GM23338 (cell line): Measurements from ENCODE around the gene SNRPA. TPM values are rescaled to one million over a fixed set of nuclear protein-coding genes. Genes with fewer than 3 reads are reported as not detected.

Experiments used
- ATAC-seq: fragments of 200-7000 bp; cut with Tn5 transposase; 3 replicates; pipeline ENCODE4 v1.9.1; 2020
- DNase-seq: peaks from one replicate; pipeline ENCODE4 v3.0.0-alpha.2; 2015; ENCODE audit warnings: low spot score
- H2AFZ ChIP-seq: fragments of 200-600 bp; sonication (generic); 2 replicates; pipeline ENCODE4 v1.8.0; 2016; ENCODE audit warnings: antibody characterized with exemption, mild to moderate bottlenecking, moderate library complexity
- H3F3A ChIP-seq: fragments of 200-600 bp; sonication (generic); replicated peaks from 2 replicates; pipeline ENCODE4 v1.8.0; 2017; ENCODE audit warnings: antibody characterized with exemption, mixed run types, low read depth
- H3K27ac ChIP-seq: fragments of 200-600 bp; sonication (generic); 2 replicates; pipeline ENCODE4 v1.6.1; 2016; ENCODE audit warnings: low read depth
- H3K27me3 ChIP-seq: fragments of 200-600 bp; sonication (generic); 2 replicates; pipeline ENCODE4 v1.8.0; 2016; ENCODE audit warnings: mild to moderate bottlenecking, mixed run types, moderate library complexity; ENCODE audit not compliant: insufficient read depth
- H3K36me3 ChIP-seq: fragments of 200-600 bp; sonication (generic); 2 replicates; pipeline ENCODE4 v1.8.0; 2016; ENCODE audit warnings: mild to moderate bottlenecking; ENCODE audit not compliant: insufficient read depth
- H3K4me1 ChIP-seq: fragments of 200-600 bp; sonication (generic); 2 replicates; pipeline ENCODE4 v1.8.0; 2016; ENCODE audit warnings: mild to moderate bottlenecking, moderate library complexity; ENCODE audit not compliant: insufficient read depth
- H3K4me2 ChIP-seq: fragments of 200-600 bp; sonication (generic); 2 replicates; pipeline ENCODE4 v1.7.1; 2017; ENCODE audit warnings: mixed run types
- H3K4me3 ChIP-seq: fragments of 200-600 bp; sonication (generic); 2 replicates; pipeline ENCODE4 v1.6.1; 2016; ENCODE audit warnings: mixed run types
- H3K79me2 ChIP-seq: fragments of 200-600 bp; sonication (generic); replicated peaks from 2 replicates; pipeline ENCODE4 v1.8.0; 2017; ENCODE audit warnings: mild to moderate bottlenecking; ENCODE audit not compliant: insufficient read depth
- H3K9me2 ChIP-seq: fragments of 200-600 bp; sonication (generic); 2 replicates; pipeline ENCODE4 v1.8.0; 2017; ENCODE audit not compliant: insufficient read depth
- H4K20me1 ChIP-seq: fragments of 200-600 bp; sonication (generic); replicated peaks from 2 replicates; pipeline ENCODE4 v1.8.0; 2017; ENCODE audit warnings: mild to moderate bottlenecking; ENCODE audit not compliant: insufficient read depth
- H3K27ac Mint-ChIP-seq: 2 replicates; pipeline ENCODE4 v1.8.0; 2020; ENCODE audit warnings: inconsistent platforms, mild to moderate bottlenecking, moderate library complexity, mixed read lengths
- H3K27me3 Mint-ChIP-seq: 3 replicates; pipeline ENCODE4 v1.8.0; 2022; ENCODE audit warnings: low read depth, mild to moderate bottlenecking, moderate library complexity, mixed read lengths, inconsistent platforms; ENCODE audit not compliant: insufficient read depth, poor library complexity
- H3K36me3 Mint-ChIP-seq: 3 replicates; pipeline ENCODE4 v1.8.0; 2021; ENCODE audit warnings: low read depth, mild to moderate bottlenecking, inconsistent platforms, moderate library complexity, mixed read lengths
- H3K4me1 Mint-ChIP-seq: 3 replicates; pipeline ENCODE4 v1.8.0; 2020; ENCODE audit warnings: mild to moderate bottlenecking, inconsistent platforms, mixed read lengths
- H3K4me3 Mint-ChIP-seq: 3 replicates; pipeline ENCODE4 v1.8.0; 2021; ENCODE audit warnings: moderate library complexity, mild to moderate bottlenecking, inconsistent platforms, mixed read lengths
- H3K9me3 Mint-ChIP-seq: 3 replicates; pipeline ENCODE4 v1.8.0; 2020; ENCODE audit warnings: moderate library complexity, mild to moderate bottlenecking, inconsistent platforms, mixed read lengths
- EZH2 ChIP-seq: fragments of 200-600 bp; sonication (generic); IDR thresholded peaks from one replicate; pipeline ENCODE4 v1.8.0; 2017; ENCODE audit warnings: antibody characterized with exemption, mild to moderate bottlenecking, low read depth; ENCODE audit not compliant: unreplicated experiment
- EZH2phosphoT487 ChIP-seq: fragments of 200-600 bp; sonication (generic); IDR thresholded peaks from one replicate; pipeline ENCODE4 v1.8.1; 2018; ENCODE audit warnings: antibody characterized with exemption; ENCODE audit not compliant: unreplicated experiment
- JUNB ChIP-seq: IDR thresholded peaks from one replicate; pipeline ENCODE4 v1.6.1; 2016; ENCODE audit warnings: antibody characterized with exemption; ENCODE audit not compliant: unreplicated experiment
- NANOG ChIP-seq: IDR thresholded peaks from 2 replicates; pipeline ENCODE4 v1.6.1; 2016; ENCODE audit warnings: antibody characterized with exemption, borderline replicate concordance
- POLR2AphosphoS5 ChIP-seq: IDR thresholded peaks from 2 replicates; pipeline ENCODE4 v1.6.1; 2016; ENCODE audit warnings: antibody characterized with exemption, low read depth
- STAT1 ChIP-seq: IDR thresholded peaks from one replicate; pipeline ENCODE4 v1.6.1; 2016; ENCODE audit warnings: antibody characterized with exemption; ENCODE audit not compliant: unreplicated experiment
- ZNF114 ChIP-seq: fragments of 250-450 bp; sonication (Bioruptor Pico); IDR thresholded peaks from 2 replicates; pipeline ENCODE4 v1.5.0; 2020; ENCODE audit warnings: mild to moderate bottlenecking, moderate library complexity
- polyA plus RNA-seq: library from polyadenylated mRNA; unstranded; fragments of >200 nt; fragmentation: Nextera tagmentation; extraction: Ambion mirVana; gene quantifications from 2 replicates; pipeline ENCODE4 v1.2.1, GENCODE V29; 2016
- total RNA-seq: library from RNA; depleted of rRNA; stranded (reverse); fragments of >200 nt; shearing (Covaris generic); gene quantifications from 2 replicates; pipeline ENCODE4 v1.2.3, GENCODE V29; 2014
- TF ChIP-seq, protein P1 (sequence below), 2 experiments: fragments of 200-600 bp in 1 of 2; sonication (generic) in 1 of 2; conservative IDR thresholded peaks; 2 replicates each; pipeline versions ENCODE4 v1.5.1 to v1.6.1; 2016 to 2017; ENCODE audit warnings: antibody characterized with exemption in 2 of 2, low read depth in 2 of 2, mild to moderate bottlenecking in 2 of 2, moderate library complexity in 1 of 2
- TF ChIP-seq, protein P2 (sequence below): IDR thresholded peaks from 2 replicates; pipeline ENCODE4 v1.6.1; 2016; ENCODE audit warnings: antibody characterized with exemption
- TF ChIP-seq, protein P3 (sequence below): fragments of 250-450 bp; sonication (Bioruptor Pico); IDR thresholded peaks from 2 replicates; pipeline ENCODE4 v1.5.0; 2020; ENCODE audit warnings: mild to moderate bottlenecking, moderate library complexity

The SNRPA gene
- total and polyA plus RNA-seq, 2 experiments from 2014 or later = 295 to 326 TPM

DNA sequence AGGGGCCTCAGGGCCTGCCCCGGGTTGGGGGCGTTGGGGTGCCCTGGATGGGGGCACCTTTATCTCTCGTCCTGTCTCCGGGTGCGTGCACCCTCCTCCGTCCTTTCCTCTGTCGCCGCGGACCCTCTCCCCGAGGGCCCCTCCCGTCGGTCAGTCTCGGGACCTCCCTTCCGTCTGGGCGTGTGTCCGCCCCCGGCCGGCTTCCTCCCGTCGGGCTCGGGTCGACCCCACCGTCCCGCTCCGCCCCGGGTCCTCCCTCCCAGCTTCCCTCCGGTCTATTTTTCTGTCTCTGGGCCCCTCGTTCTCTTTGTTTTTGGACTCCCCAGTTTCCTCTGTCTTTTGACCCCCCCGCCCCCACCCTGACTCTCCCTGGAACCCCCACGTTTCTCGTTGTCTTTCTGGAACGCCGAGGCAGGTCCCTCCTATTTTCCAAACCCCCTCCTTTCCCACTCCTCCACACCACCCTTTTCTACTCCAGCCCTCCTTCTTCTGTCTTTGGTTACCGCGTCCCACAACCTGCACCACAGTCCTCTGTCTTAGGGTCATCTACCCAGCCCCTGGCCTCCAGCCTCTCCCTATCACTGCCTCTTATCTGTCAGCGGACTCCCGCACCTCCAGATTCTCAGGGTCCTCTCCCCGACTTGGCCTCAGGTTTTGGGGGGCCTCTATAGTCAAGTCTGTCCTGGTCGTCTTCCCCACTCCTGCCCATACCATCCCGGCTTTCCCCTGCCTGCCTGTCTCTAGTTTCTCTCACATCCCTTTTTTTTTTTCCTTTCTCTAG, 48.7 kb downstream of the SNRPA start:
- Mint-ChIP-seq H3K4me1 (peaks cover 48% of the 10 kb centered on the region), H3K4me3 (peak overlapping the region; percentile 95), H3K36me3 (peaks cover 47% of the 10 kb centered on the region), H3K9me3 (no peaks in the 10 kb centered on the region), H3K27me3 (peaks cover 39% of the 10 kb centered on the region), H3K27ac (peak overlapping the region; percentile 97)
- TF ChIP-seq POLR2AphosphoS5 (no peak), JUNB (no peak), EZH2phosphoT487 (no peak), EZH2 (no peak)
- TF ChIP-seq, protein P1, sequence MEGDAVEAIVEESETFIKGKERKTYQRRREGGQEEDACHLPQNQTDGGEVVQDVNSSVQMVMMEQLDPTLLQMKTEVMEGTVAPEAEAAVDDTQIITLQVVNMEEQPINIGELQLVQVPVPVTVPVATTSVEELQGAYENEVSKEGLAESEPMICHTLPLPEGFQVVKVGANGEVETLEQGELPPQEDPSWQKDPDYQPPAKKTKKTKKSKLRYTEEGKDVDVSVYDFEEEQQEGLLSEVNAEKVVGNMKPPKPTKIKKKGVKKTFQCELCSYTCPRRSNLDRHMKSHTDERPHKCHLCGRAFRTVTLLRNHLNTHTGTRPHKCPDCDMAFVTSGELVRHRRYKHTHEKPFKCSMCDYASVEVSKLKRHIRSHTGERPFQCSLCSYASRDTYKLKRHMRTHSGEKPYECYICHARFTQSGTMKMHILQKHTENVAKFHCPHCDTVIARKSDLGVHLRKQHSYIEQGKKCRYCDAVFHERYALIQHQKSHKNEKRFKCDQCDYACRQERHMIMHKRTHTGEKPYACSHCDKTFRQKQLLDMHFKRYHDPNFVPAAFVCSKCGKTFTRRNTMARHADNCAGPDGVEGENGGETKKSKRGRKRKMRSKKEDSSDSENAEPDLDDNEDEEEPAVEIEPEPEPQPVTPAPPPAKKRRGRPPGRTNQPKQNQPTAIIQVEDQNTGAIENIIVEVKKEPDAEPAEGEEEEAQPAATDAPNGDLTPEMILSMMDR (conservative IDR thresholded peaks at IDR 0.05; ENCODE audit: low read depth in 2 of 2) = no peak
- TF ChIP-seq, protein P2, sequence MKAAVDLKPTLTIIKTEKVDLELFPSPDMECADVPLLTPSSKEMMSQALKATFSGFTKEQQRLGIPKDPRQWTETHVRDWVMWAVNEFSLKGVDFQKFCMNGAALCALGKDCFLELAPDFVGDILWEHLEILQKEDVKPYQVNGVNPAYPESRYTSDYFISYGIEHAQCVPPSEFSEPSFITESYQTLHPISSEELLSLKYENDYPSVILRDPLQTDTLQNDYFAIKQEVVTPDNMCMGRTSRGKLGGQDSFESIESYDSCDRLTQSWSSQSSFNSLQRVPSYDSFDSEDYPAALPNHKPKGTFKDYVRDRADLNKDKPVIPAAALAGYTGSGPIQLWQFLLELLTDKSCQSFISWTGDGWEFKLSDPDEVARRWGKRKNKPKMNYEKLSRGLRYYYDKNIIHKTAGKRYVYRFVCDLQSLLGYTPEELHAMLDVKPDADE = no peak
- Histone ChIP-seq H3F3A (peaks cover 23% of the 10 kb centered on the region), H3K36me3 (peaks cover 4% of the 10 kb centered on the region; the same call in 1 of the 2 replicates), H2AFZ (no peak overlapping the region), H3K27me3 (no peaks in the 10 kb centered on the region), H3K4me3 (peak overlapping the region; percentile 89), H3K79me2 (peaks cover 53% of the 10 kb centered on the region), H4K20me1 (peaks cover 38% of the 10 kb centered on the region), H3K27ac (peak overlapping the region; percentile 78), H3K4me2 (peak overlapping the region; percentile 95), H3K9me2 (no peaks in the 10 kb centered on the region), H3K4me1 (peaks cover 44% of the 10 kb centered on the region)
- peak; percentile 69 for DNase-seq
- peak; percentile 23 for ATAC-seq

DNA sequence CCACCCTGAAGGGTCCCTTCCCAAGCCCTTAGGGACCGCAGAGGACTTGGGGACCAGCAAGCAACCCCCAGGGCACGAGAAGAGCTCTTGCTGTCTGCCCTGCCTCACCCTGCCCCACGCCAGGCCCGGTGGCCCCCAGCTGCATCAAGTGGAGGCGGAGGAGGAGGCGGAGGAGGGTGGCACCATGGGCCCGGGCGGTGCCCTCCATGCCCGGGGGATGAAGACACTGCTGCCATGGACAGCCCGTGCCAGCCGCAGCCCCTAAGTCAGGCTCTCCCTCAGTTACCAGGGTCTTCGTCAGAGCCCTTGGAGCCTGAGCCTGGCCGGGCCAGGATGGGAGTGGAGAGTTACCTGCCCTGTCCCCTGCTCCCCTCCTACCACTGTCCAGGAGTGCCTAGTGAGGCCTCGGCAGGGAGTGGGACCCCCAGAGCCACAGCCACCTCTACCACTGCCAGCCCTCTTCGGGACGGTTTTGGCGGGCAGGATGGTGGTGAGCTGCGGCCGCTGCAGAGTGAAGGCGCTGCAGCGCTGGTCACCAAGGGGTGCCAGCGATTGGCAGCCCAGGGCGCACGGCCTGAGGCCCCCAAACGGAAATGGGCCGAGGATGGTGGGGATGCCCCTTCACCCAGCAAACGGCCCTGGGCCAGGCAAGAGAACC, 49.5 kb downstream of the SNRPA start:
- no peaks in the 10 kb centered on the region for H3K9me2 ChIP-seq
- H3K27me3 ChIP-seq = no peaks in the 10 kb centered on the region
- Mint-ChIP-seq H3K9me3 (no peaks in the 10 kb centered on the region), H3K4me1 (peaks cover 55% of the 10 kb centered on the region), H3K27me3 (peaks cover 46% of the 10 kb centered on the region), H3K36me3 (peaks cover 50% of the 10 kb centered on the region), H3K27ac (peak overlapping the region; percentile 97), H3K4me3 (peak overlapping the region; percentile 95)
- peaks cover 60% of the 10 kb centered on the region for H3K79me2 ChIP-seq
- H3K27ac ChIP-seq = peak overlapping the region; percentile 78; the same call in 1 of the 2 replicates
- no peak overlapping the region for H2AFZ ChIP-seq
- peak overlapping the region; percentile 89 for H3K4me3 ChIP-seq
- TF ChIP-seq NANOG (no peak), STAT1 (no peak), ZNF114 (no peak)
- TF ChIP-seq, protein P3, sequence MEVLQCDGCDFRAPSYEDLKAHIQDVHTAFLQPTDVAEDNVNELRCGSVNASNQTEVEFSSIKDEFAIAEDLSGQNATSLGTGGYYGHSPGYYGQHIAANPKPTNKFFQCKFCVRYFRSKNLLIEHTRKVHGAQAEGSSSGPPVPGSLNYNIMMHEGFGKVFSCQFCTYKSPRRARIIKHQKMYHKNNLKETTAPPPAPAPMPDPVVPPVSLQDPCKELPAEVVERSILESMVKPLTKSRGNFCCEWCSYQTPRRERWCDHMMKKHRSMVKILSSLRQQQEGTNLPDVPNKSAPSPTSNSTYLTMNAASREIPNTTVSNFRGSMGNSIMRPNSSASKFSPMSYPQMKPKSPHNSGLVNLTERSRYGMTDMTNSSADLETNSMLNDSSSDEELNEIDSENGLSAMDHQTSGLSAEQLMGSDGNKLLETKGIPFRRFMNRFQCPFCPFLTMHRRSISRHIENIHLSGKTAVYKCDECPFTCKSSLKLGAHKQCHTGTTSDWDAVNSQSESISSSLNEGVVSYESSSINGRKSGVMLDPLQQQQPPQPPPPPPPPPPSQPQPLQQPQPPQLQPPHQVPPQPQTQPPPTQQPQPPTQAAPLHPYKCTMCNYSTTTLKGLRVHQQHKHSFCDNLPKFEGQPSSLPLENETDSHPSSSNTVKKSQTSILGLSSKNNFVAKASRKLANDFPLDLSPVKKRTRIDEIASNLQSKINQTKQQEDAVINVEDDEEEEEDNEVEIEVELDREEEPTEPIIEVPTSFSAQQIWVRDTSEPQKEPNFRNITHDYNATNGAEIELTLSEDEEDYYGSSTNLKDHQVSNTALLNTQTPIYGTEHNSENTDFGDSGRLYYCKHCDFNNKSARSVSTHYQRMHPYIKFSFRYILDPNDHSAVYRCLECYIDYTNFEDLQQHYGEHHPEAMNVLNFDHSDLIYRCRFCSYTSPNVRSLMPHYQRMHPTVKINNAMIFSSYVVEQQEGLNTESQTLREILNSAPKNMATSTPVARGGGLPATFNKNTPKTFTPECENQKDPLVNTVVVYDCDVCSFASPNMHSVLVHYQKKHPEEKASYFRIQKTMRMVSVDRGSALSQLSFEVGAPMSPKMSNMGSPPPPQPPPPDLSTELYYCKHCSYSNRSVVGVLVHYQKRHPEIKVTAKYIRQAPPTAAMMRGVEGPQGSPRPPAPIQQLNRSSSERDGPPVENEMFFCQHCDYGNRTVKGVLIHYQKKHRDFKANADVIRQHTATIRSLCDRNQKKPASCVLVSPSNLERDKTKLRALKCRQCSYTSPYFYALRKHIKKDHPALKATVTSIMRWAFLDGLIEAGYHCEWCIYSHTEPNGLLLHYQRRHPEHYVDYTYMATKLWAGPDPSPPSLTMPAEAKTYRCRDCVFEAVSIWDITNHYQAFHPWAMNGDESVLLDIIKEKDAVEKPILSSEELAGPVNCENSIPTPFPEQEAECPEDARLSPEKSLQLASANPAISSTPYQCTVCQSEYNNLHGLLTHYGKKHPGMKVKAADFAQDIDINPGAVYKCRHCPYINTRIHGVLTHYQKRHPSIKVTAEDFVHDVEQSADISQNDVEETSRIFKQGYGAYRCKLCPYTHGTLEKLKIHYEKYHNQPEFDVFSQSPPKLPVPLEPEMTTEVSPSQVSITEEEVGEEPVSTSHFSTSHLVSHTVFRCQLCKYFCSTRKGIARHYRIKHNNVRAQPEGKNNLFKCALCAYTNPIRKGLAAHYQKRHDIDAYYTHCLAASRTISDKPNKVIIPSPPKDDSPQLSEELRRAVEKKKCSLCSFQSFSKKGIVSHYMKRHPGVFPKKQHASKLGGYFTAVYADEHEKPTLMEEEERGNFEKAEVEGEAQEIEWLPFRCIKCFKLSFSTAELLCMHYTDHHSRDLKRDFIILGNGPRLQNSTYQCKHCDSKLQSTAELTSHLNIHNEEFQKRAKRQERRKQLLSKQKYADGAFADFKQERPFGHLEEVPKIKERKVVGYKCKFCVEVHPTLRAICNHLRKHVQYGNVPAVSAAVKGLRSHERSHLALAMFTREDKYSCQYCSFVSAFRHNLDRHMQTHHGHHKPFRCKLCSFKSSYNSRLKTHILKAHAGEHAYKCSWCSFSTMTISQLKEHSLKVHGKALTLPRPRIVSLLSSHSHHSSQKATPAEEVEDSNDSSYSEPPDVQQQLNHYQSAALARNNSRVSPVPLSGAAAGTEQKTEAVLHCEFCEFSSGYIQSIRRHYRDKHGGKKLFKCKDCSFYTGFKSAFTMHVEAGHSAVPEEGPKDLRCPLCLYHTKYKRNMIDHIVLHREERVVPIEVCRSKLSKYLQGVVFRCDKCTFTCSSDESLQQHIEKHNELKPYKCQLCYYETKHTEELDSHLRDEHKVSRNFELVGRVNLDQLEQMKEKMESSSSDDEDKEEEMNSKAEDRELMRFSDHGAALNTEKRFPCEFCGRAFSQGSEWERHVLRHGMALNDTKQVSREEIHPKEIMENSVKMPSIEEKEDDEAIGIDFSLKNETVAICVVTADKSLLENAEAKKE = no peak
- H4K20me1 ChIP-seq = peaks cover 41% of the 10 kb centered on the region
- peaks cover 24% of the 10 kb centered on the region for H3F3A ChIP-seq
- H3K36me3 ChIP-seq = peaks cover 7% of the 10 kb centered on the region; the same call in 1 of the 2 replicates
- peaks cover 49% of the 10 kb centered on the region for H3K4me1 ChIP-seq
- peak overlapping the region; percentile 95 for H3K4me2 ChIP-seq
- ATAC-seq (no peak), DNase-seq (no peak)
